Measurements from ENCODE around the gene WDR6.
"Not testable (repeated sequence)": the region's sequence is repeated elsewhere in the genome, so short reads cannot be mapped to it uniquely, and the experiment has no call there.

Gene WDR6

DNA sequence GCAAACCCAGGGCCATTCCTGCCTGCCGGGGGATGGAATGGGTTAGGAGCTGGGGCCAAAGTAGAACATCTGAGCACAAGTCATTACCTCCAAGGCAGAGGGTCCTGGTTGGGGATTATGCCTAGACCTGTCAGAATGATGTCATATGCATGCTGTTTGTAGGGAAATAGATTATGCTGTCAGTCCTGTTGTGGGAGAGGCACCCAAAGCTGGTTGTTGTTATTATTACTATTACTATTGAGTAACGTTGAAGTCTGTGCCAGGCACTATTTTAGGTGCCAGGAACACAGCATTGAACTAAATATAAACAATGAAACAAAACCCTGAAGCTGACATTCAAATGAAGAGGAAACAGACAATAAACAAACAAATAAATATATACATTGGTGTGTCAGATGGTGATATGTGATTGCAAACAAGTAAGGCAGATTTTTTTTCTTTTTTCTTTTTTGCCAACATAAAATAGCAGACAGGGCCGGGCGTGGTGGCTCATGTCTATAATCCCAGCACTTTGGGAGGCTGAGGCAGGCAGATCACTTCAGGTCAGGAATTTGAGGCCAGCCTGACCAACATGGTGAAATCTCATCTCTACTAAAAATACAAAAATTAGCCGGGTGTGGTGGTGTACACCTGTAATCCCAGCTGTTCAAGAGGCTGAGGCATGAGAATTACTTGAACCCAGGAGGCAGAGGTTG is 15.2 kb upstream of the WDR6 start:
- no peak for DNase-seq

DNA sequence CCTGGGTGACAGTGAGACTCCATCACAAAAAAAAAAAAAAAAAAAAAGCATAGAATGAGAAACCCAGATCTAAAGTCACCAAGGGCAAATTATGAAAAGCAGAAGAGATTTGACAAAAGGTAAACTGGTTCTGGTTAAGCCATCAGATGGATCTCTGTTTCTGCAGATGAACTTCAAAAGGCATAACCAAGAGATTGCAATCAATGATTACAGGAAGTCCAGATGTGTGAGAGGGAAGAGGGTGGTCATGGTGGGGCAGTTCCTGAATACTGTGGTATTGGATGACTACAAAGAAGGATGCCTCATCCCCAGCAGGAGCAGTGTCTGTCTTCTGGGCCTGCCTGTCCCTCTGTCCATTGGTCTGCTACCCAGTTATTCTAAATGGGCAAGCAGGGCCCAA is 13.4 kb upstream of the WDR6 start:
- no peak for DNase-seq

- DNase-seq, result no peak
Measured at GRCh38 chr3:48996640-48997039, 10.6 kb upstream of the WDR6 start.

- no peak for DNase-seq
Measured at GRCh38 chr3:48997102-48997635, 10.0 kb upstream of the WDR6 start.

- no peak for DNase-seq
Measured at GRCh38 chr3:48997714-48998637, 9.2 kb upstream of the WDR6 start.

- no peak for DNase-seq
Measured at GRCh38 chr3:48999085-48999858, 7.9 kb upstream of the WDR6 start.

GRCh38 chr3:49001155-49001554 is 6.0 kb upstream of the WDR6 start:
- no peak for DNase-seq

GRCh38 chr3:49004352-49005302 is 2.6 kb upstream of the WDR6 start:
- DNase-seq, result no peak

GRCh38 chr3:49005303-49005680 is 1.9 kb upstream of the WDR6 start:
- no peak for DNase-seq

DNA sequence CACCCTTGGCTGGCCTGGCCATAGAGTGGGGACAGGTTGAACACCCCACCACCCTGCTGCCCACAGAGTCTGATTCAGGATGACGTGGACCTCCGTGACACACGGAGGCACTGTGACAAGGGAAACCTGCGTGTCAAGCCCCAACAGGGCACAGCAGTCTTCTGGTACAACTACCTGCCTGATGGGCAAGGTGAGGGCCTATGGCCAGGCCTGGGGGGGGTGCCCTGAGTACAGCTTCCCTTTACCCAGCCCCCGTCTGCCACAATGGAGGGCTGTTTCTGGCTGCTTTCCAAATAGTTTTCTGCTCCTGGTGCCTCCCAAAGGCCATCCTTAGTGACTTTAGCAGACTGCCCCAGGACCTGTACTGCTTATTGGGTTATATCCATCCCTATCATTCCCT is 1.2 kb upstream of the WDR6 start:
- DNase-seq, result no peak

DNA sequence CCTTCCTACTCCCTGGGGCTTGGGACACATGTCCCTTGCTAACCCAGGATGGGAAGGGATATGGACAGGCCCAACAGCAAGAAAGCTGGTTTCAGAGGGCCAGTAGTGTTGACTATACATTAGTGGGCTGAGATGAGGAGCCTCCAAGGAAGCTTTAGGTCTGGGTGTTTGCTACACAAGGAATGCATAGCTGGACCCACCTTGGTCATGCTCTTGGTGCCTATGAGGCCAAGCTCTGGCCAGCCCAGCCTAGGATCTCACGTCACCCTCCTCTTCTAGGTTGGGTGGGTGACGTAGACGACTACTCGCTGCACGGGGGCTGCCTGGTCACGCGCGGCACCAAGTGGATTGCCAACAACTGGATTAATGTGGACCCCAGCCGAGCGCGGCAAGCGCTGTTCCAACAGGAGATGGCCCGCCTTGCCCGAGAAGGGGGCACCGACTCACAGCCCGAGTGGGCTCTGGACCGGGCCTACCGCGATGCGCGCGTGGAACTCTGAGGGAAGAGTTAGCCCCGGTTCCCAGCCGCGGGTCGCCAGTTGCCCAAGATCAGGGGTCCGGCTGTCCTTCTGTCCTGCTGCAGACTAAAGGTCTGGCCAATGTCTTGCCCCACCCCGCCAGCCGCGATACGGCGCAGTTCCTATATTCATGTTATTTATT is 653 bp upstream of the WDR6 start:
- no peak for DNase-seq

DNA sequence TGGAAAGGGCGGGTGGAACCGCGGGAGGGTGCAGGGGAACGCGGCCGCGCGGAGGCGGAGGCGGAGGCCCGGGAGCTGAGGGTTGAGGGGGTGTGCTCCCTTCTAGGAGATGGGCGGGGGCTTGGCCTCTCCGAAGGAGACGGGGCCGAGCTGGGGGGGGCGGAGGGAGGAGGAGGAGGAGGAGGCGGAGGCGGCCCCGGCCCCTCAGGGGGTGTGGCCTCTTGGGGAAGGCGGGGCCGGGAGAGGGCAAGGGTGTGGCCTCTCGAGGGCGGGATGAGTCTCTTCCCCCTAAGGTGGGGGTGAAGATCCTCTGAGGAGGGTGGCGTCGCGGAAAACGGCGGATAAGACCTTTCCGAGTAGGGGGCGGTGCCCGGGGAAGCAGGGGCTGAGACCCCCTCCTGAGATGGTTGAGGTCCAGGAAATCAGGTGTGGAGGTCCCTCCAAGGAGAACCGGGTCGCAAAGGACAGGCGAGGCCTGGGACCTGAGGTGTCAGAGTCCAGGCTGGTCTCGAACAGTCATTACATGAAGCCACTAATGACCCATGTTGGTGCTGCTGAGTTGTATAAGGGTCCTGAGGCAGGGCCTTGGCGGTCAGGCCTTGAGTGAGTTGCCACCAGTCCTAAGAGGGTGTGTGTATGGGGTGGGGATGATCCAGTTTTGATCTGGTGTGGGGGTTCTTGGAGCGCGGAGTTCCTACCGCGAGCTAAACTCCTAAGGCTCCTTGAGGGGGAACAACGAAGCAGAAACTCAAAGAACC is 759 bp downstream of the WDR6 start:
- DNase-seq, result peak; percentile 83

DNA sequence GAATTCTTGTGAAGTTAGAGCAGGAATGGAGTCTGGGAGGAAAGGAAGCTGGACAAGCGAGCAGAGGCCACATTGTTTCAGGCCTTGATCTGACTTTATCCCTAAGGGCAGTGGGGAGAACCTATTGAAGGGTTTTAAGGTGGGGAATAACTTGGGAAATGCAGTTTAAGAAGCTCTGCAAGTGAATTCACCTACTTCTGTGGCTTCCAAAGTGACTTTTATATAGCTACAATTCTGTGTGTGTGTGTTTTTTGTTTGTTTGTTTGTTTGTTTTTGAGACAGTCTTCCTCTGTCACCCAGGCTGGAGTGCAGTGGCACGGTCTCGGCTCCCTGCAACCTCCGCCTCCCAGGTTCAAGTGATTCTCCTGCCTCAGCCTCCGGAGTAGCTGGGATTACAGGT is 1.4 kb downstream of the WDR6 start:
- DNase-seq, result not testable (repeated sequence)

DNA sequence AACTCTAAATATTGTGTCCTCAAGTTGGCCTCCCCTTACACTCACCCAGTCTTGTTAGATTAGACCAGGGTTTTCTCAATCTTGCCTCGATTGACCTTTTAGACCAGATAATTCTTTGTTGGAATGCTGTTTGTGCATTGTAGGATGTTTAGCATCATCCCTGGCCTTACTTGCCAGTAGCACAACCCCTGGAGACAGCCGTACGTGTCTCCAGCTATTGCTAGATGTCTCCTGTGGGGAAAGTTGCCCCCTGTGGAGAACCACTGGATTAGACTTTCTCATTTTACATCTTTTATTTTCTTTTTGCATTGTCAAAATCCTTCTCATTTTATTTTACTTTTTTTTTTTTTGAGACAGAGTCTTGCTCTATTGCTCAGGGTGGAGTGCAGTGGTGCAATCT is 2.2 kb downstream of the WDR6 start:
- no peak for DNase-seq

DNA sequence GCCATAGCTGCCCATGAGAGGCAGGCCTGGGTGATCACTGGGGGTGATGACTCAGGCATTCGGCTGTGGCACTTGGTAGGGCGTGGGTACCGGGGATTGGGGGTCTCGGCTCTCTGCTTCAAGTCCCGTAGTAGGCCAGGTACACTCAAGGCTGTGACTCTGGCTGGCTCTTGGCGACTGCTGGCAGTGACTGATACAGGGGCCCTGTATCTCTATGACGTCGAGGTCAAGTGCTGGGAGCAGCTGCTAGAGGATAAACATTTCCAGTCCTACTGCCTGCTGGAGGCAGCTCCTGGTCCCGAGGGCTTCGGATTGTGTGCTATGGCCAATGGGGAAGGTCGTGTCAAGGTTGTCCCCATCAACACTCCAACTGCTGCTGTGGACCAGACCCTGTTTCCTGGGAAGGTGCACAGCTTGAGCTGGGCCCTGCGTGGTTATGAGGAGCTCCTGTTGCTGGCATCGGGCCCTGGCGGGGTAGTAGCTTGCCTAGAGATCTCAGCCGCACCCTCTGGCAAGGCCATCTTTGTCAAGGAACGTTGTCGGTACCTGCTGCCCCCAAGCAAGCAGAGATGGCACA is 5.3 kb downstream of the WDR6 start:
- no peak for DNase-seq

- no peak for DNase-seq
Measured at GRCh38 chr3:49013113-49013737, 6.0 kb downstream of the WDR6 start.

- DNase-seq, result peak; percentile 55
Measured at GRCh38 chr3:49013738-49014660, 6.8 kb downstream of the WDR6 start.

GRCh38 chr3:49015072-49015471 is 7.9 kb downstream of the WDR6 start:
- DNase-seq, result no peak

DNA sequence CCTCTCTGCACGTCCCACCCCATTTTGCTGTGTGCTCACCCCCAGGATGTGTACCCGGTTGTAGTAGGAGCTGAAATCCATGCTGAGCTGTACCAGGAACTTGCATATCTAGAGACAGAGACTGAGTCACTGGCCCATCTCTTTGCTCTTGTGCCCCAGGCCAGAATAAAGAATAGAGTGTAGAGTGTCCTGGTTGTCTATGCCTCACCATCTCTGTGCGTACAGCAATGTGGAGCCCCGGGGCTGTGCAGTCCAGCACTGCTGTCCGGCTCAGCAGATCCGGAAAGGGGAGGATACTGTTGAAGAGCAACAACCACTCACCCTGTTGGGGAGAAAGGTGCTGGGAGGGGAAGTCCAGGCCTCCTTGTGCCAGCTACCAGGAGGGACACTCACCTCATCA is 8.6 kb downstream of the WDR6 start:
- DNase-seq, result no peak
